HG03469 (cell line): ENCODE results near the gene KIF12.

ENCODE experiments used
- ATAC-seq: cut with Tn5 transposase; IDR thresholded peaks from one replicate; pipeline ENCODE4 v1.9.1; 2021; ENCODE audit warnings: mild to moderate bottlenecking, moderate library complexity, moderate number of reproducible peaks; ENCODE audit not compliant: unreplicated experiment

KIF12 gene

DNA sequence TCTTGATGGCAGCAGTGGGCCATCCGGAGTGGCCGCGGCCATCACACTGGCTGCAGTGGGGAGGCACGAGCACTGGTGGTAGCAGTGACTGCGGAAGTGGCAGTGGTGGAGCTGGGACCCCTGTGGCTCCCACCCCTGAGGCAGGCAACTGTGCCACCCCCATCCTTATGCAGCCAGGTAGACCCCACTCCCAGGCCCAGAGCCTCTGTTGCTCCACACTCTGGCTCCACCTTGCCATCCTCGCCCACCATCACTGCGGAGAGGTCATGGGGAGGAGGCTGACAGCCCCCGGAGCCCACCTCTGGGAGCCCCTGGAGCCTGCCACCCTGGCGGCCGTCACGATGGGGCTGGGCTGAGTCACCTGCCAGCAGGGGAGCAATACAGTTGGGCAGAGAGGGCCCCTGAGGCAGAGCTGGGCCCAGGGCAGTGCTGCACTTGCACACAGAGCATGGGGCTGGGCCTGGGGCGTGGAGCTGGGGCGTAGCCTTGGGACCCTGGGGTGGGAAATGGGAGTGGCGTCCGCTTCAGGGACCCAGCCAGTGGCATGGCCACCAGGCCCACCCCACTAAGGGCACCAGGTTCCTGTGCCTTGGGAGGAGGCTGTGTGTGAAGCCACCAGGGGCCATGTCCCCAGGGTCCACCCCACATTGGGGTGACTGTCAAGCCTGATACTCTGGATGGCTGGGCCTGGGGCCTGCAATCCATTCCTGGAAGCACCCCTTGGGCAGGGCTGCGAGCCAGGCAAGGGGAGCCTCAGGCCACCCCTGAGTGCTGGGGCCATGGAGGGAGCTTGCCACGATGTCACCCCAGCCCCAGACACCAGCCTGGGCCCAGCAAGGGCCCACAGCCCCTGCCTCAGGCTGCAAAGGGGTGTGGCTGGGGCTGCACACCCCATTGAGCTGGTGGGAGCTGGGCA is 28.6 kb downstream of the KIF12 start:
- ATAC-seq, result no peak

DNA sequence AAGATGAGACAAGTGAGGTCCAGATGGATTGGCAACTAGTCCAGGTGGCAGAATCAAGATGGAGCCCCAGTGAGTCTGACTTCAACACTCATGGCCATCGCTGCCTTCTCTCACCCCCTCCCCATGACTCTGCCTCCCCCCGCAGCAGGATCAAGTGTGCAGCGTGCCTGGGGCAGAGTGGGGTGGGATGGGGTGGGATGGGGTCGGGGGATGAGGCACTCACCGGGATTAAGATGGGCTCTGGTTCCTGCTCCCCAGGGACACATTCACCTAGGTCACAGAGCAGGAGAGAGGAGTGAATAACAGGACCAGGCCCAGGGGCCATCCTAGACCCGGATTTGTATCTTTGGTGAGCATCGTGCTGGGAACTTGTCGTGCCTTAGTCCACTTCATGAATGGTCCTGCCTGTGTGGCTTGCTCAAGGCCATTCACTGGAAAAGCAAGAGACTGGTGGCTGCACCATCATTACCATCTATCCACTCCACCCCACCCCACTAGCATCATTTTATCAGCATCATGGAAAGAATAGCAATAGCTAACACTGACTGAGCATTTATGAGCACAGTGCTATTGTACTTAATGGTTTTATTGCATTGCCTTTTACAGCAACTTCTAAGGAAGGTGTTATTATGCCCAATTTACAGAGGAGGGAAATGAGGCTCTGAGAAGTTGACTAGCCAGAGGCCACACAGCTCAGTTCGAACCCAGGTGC is 29.5 kb downstream of the KIF12 start:
- no peak for ATAC-seq

DNA sequence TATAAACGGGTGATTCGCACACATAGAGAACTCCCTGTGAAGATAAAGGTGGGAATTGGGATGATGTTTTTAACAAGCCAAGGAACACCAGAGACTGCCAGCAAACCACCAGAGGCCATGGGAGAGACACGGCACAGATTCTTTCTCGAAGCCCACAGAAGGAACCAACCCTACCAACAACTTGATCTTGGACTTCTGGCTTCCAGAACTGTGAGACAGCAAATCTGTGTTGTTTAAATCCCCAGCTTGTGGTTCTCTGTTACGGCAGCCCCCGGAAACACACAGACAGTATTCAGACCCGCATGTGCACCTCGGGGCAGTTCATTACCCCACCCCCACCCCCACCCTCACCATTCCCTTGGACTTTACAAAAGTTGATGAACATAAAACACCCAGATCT is 33.8 kb downstream of the KIF12 start:
- no peak for ATAC-seq

DNA sequence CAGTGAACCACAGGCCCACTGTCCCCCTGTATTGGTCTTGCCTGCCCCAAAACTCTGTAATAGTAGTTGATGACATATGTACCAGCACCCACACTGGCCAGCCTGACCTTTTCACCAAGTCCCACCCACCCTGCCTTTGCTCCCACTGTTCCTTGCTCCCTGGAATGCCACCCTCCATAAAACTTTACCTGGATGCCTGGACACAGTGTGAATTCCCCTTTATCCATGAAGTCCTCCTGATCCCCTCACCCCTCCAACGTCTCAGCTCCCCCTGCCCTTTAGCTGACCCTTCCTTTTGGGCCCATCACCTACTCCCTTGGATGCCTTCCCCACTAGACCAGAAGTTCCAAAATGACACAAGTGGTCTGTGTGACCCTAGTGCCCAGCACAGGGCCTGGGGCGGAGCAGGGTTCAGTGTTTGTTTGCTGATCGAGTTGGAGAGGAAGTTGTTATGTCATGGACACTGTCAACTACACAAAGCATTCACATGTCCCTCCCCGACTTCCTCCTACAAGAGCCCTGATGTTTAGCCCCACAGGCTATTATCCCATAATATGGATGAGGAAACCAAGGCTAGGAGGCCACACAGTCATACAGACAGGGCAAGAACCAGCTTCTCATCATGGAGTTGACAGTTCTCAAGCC is 37.1 kb downstream of the KIF12 start:
- no peak for ATAC-seq

DNA sequence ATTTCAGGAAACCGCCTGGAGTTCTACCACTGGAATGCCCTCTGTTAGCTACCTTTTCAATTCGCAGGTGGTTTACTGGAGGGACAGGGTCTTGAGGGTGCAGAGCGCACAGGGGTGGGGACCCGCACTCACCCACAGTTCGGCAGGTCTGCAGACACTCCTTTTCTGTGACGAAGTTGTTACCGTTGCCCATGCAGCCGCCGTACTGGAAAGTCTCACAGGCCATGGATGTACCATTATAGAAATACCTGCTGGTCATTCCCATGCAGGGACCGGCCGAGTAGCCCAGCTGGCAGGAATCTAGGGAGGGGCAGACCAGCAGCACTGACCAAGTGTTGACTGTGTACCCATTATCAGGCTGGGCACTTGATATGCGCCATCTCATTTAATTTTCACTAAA is 37.8 kb downstream of the KIF12 start:
- ATAC-seq, result no peak

DNA sequence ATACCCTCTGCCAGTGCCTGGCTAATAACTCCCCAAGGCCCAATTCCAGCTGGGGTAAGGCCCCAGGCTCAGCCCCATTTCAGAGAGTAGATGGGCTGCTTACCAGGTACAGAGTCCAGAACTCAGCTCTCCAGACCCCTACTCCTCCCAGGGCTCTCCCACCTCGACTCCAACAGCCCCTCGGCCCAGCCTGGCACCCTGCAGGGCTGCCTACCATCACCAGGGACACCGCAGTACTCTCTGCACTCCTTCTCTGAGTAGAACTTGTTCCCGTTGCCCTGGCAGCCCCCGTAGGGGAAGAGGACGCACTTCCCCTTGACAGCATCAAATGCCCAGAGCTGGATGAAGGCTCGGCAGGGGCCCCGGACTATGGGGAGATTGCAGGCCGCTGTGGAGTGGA is 38.4 kb downstream of the KIF12 start:
- no peak for ATAC-seq

DNA sequence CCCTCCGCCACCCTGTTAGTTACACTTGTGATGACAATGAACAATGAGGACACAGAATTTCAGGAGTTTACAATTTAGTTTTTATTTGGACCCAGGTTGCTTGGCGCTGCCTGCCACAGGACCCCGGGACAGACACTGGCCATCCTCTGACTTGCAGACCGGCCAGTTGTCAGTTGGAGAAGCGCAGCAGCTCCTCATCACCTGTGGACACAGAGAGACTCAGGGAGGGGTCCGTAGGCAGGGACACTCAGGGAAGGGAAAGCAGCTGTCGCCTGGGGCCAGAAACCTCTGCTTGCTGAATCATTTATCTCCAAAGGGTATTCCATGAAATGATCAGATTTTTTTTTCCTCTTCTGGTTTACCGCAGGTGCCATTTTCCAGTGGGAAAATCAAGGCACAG is 39.0 kb downstream of the KIF12 start:
- ATAC-seq, result no peak

DNA sequence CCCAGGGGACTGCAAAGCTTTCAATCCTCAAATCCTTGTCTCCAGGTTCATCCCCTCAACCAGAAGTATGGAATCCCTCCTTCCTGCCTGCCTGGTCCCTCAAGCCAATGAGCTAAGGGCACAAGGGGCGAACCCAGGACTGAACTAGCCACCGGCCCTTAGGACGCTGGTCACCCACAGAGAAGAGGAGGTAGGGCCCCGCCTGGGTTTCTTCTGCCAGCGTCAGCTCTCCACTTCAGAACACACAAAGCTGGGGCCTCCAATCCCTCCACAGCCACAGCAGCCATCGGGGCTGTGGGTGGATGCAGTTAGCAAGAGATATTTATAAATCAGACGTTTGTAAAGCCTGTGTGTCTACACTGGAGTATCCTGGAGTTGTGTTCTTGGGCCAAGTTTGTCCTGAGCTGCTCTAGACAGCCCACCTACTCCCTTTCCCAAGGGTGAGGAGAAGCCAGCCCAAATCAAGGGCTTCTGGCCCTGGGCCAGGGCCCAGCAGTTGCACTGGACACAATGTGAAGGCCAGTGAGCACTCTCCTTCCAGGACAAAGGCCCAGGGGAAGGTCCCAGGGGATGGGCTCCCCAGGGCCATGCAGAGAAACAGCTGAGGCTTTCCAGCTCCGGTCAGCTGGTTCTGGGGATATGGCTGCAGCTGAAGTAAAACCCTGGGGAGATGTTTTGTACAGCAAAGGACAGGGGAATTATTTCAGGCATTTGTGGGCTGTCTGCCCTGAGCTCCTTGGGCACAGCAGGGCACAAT is 39.9 kb downstream of the KIF12 start:
- no peak for ATAC-seq

DNA sequence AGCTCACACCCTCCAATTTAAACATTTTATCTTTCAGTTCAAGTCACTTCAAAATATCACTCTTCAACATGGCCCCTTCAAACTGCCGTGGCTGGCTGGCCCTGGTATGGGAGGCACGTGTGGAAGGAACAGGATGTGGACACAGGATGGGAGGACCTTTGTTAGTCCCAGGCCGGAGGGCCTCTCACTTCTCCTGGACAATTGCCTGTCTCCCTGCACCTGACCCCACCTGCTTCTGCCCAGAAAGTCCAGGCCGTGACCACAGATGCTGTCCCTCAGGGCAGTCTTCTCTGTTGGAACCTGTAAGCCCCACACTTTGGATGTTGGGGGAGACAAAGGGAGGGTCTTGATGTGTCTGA is 40.4 kb downstream of the KIF12 start:
- ATAC-seq, result no peak

DNA sequence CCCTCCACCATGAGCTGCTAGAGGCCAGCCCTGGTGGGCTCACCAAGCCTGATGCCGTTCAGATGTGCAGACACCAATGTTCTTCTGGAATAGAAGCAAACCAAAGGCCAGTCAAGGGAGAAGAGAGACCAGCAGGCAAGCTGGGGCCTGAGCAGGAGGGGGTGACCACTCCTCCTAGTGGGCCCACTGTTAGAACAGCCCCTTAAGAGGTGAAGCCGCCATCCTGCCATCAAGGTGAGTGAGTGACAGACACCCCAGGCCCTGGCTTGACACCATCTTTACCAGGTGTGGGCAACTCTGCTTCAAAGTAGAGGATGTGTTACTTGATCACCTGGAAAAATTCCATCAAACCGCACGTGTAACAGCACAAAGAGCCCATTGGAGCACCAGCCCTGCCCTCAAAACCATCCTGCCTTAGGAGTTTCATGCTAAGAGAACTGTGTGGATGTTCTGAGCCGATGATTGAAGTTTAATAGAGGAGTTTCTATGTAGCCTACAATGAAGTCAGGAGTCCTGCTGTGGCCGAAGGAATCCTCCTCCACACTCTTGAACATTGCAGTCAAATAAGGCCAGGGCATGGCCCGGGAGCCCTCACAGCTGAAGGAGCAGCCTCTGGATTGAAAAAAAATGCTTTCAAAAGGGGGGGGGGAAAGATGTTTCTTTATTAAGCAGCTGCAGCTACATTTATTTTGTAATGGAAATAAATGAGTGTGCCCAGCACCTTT is 41.8 kb downstream of the KIF12 start:
- no peak for ATAC-seq

DNA sequence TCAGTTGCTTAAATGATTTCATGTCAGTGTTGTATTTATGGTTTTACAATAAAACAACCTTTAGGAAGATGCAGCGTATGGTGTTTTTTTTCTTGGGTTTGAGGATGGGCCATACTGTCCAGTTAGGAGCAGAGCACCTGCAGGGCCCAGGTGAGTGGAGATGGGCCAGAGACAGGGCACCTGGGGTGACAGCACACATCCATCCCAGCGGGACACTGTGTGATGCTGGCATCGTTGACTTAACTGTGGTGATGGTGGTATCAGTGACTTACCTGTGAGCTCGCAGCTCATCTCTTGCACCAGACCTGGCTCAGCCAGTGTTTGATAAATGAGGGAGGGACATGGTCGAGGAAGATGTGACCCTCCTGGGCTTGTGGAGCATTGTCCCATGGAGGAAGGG is 42.6 kb downstream of the KIF12 start:
- ATAC-seq, result no peak

DNA sequence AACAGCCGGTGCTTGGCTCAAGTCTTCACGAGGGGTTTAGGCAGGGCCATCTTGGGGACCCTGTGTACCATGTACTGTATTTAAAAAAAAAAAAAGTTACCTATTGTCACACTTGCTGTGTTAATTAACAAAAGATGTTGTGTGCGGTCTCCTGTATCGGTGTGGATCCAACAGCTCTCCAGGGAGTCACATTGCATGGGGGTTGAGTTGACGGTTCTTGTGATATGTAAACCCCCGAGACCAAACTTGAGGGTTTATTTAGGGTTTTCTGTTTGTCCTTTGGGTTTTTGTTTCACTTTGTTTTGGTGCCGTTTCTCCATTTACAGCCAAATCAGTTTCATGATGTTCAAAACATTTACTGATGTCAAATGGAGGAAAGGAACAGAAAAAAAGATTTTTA is 43.2 kb downstream of the KIF12 start:
- no peak for ATAC-seq

DNA sequence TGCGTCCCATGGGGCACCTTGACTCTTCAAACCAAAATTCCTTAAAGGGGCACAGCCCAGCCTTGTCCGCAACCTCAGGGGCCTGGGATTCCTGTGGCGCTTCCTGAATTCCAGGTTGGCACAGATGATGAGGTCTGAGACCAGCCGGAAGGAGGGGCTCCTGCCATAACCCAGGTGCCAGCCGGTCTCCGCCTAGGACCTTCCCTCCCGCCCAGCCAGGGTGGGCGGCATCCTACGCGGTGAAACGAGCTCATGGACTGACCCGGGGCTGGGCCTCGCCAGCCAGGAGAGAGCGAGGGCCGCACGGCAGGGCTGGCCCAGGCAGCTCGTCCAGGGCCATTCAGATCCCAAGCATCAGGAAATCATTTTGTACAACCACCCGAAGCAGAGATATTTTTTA is 44.0 kb downstream of the KIF12 start:
- no peak for ATAC-seq

DNA sequence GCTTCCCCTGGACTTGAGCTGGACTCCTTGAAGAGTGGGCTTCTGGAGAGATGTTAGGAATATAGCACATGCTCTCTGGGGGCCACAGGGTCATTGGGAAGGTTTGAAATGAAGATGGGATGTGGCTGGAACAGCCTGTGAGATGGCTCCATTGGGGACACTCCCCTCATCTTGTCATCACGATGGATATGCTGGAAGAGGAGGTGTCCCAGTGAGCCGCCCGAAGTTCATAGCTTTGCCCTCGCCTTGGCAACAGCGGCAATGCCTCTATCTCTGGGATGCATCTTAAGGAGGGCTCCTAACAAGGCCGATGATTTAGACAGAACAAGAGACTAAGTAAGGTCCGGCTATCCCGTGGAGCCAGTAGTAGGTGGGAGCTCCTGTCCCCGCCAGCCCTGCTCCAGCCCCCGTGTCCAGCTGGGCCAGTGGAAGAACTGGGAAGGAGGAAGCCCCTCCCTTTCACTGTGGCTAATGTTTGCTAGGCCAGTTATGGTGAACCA is 44.9 kb downstream of the KIF12 start:
- no peak for ATAC-seq

DNA sequence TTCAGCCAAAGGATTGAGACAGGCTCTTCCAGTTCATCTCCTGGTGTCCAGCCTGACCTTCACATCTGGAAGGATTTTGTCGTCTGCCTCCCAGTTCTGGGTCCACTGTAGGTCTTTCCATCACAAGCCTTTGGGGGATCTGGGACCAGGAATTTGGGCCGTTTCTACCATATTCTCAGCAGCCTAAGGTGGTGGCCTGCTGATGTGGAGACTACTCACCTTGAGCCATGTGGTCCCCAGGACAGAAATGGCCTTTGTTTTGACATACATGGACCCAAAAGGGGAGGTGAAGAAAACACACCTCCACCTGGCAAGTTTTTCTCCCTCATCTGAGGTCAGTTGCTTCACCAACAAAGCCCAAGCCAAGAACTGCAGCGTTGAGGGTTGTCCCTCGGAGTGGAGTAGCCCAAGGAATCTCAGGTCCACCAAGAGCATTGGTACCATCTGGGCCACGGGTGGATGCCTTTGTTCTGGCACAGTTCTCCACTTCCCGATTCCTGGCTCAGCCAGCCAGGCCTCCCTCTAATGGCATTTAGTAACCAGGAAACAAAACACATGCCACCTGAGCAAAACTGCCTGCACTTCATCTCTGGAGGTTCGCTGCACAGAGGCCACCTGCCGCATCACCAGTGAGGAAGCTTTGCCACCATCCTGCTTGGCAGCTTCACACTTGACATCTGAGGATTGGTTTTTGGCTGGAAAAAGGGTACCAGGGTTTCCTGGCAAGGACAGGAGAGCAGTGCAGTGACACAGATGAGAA is 45.7 kb downstream of the KIF12 start:
- no peak for ATAC-seq

DNA sequence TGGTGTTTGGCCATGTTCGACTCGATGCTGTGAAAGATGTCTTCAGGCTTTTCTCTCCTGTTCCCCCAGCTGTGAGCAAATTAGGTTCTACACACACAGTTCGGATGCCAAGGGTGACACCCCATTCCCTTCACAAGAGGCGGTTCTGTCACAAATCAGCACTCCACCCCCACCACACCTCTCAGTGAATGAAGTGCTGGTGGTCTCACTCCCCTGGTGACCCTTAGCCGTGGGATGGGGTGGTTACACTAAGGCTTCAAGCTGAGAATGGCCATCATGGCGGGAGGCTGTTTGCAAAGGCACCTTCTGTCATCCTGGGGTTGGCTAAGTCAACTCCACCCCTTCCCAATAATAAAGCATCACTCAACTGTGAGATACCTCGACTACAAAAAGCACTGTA is 47.4 kb downstream of the KIF12 start:
- ATAC-seq, result no peak

DNA sequence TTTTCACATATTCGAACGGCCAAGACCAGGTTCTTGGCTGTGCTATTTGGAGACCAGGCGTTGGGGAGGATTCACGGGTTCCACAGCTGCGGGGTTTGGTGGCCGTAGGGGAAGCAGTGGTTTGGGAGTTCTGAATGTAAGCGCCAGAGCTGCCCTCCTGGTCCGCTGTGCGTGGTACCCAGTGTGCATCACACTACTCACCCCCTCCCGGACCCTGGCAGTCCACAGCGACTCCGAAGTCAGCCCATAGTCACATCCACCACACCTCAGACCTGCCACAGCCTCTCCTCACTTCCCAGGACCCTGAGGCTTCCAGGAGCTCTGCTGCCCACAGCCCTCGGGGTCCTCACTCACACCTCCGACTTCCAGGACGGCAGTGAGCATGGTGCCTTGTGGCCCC is 47.8 kb downstream of the KIF12 start:
- ATAC-seq, result no peak

DNA sequence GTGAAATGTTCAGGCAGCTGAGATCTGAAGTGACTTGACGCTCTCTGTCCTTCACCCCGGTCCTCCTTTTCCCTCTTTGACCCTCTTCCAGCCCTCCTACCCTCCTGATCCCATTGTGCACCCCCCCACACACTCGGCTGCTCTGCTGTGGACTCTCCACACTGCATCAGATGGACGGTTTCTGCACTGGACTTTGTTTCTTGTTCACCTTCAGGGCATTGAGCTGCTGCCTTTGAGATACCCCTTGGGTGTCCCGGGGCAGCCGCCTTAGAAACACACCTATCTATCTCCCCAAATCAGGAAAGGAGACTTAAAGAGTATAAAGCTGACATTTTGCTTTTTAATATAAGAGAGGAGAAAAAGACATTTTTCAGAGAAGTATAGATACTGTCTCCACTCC is 48.4 kb downstream of the KIF12 start:
- no peak for ATAC-seq

DNA sequence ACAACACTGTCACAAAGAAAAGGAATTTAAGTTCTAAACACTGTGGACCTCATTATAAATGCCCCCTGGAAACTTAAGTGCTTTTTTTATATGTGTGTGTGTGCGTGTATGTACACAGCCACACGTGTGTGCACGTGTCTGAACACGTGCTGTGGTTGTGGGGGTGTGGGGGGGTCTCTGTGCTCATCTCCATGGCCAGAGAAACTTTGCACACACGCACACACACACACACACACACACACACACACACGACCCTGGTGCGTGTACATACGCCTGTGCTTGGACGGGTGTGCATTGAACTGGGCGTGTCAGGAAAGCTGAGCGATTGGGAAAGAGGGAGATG is 48.9 kb downstream of the KIF12 start:
- no peak for ATAC-seq
